ENCODE results near the gene GSPT1. TPM values are rescaled to one million over a fixed set of nuclear protein-coding genes. Genes with fewer than 3 reads are reported as not detected.
"Not testable (repeated sequence)": the region's sequence is repeated elsewhere in the genome, so short reads cannot be mapped to it uniquely, and the experiment has no call there.

The GSPT1 gene
- total RNA-seq, 1 donor from 2014 or later: 82.7 TPM

- DNase-seq (ENCODE audit: low spot score) (no peak), ATAC-seq (peak; percentile 85)
- intact Hi-C loops (cut with DNase I): no loop called here
Measured at GRCh38 chr16:11824362-11824761, 91.4 kb downstream of the GSPT1 start.

GRCh38 chr16:11823645-11824044 is 92.1 kb downstream of the GSPT1 start:
- DNase-seq (ENCODE audit: low spot score); ATAC-seq; intact Hi-C loops (cut with DNase I): not testable (repeated sequence)

GRCh38 chr16:11819798-11820197 is 96.0 kb downstream of the GSPT1 start:
- ATAC-seq (no peak), DNase-seq (ENCODE audit: low spot score) (no peak)
- intact Hi-C loops (cut with DNase I): loop anchor here (10.0 kb wide), 1 partner anchor 415 kb away; no protein-coding TSS in a partner anchor

- intact Hi-C loops (cut with DNase I): loop anchor here (10.0 kb wide), 1 partner anchor 414 kb away; no protein-coding TSS in a partner anchor
- not testable (repeated sequence) for ATAC-seq; DNase-seq (ENCODE audit: low spot score)
Measured at GRCh38 chr16:11818970-11819369, 96.8 kb downstream of the GSPT1 start.

Other genes starting within 250 kb of the GSPT1 start
- 40.0 TPM for gene SNN, start 247.5 kb downstream of the GSPT1 start, total RNA-seq
- 36.6 TPM for gene TXNDC11, start 173.1 kb downstream of the GSPT1 start, total RNA-seq
- 91.1 TPM for gene ZC3H7A, start 118.7 kb downstream of the GSPT1 start, total RNA-seq
- 104 TPM for gene RSL1D1, start 64.4 kb downstream of the GSPT1 start, total RNA-seq
- gene NPIPB2, start 26.1 kb upstream of the GSPT1 start, total RNA-seq: 11.9 TPM
- not detected for gene TNFRSF17, start 49.3 kb upstream of the GSPT1 start, total RNA-seq
- 54.4 TPM for gene SNX29, start 60.8 kb upstream of the GSPT1 start, total RNA-seq

Data from sciatic nerve (tissue), 2 donors.